Panc1 (cell line): ENCODE data around the gene AKT1. TPM values are rescaled to one million over a fixed set of nuclear protein-coding genes. Genes with fewer than 3 reads are reported as not detected.

Source experiments
- ATAC-seq: fragments of 200-7000 bp; cut with Tn5 transposase; 2 replicates; pipeline ENCODE4 v1.9.1; 2020; ENCODE audit warnings: mild to moderate bottlenecking, moderate library complexity
- BruUV-seq: library from RNA; stranded (reverse); fragments of 400-500 nt; replicated peaks from 2 replicates; lab custom pipeline; 2021; lab: Mats Ljungman, UMichigan
- CTCF ChIA-PET: fragments of 300-600 bp; sonication (Branson Sonifier 250); formaldehyde crosslinking; loops from one replicate; lab custom pipeline; 2022; ENCODE audit warnings: antibody characterized with exemption; lab: Charles Lee
- POLR2A ChIA-PET: fragments of 300-600 bp; sonication (Branson Sonifier 250); formaldehyde crosslinking; loops from one replicate; lab custom pipeline; 2022; ENCODE audit warnings: antibody characterized with exemption; lab: Charles Lee
- DNase-seq: peaks from one replicate; pipeline ENCODE4 v3.0.0-alpha.2; 2010; ENCODE audit warnings: low read depth, low spot score
- H3K27ac ChIP-seq: 2 replicates; pipeline ENCODE4 v1.5.1; 2011; ENCODE audit warnings: mild to moderate bottlenecking, low read length, inconsistent platforms
- H3K27me3 ChIP-seq: fragments of 200-500 bp; sonication (Bioruptor generic); 2 replicates; pipeline ENCODE4 v1.6.0; 2014; ENCODE audit warnings: low read length, inconsistent platforms; ENCODE audit not compliant: control insufficient read depth, insufficient read depth
- H3K36me3 ChIP-seq: fragments of 200-500 bp; sonication (Bioruptor generic); 2 replicates; pipeline ENCODE4 v1.5.1; 2014; ENCODE audit warnings: inconsistent platforms, mild to moderate bottlenecking, low read length, moderate library complexity; ENCODE audit not compliant: control insufficient read depth, insufficient read depth
- H3K4me1 ChIP-seq: 2 replicates; pipeline ENCODE4 v1.5.1; 2011; ENCODE audit warnings: inconsistent platforms, mild to moderate bottlenecking, low read length, moderate library complexity; ENCODE audit not compliant: control insufficient read depth, insufficient read depth
- H3K4me3 ChIP-seq, 2 experiments: 2 replicates each; pipeline ENCODE4 v1.5.1; 2011 to 2012; ENCODE audit warnings: low read depth in 2 of 2, low read length in 2 of 2, mild to moderate bottlenecking in 2 of 2, inconsistent platforms in 1 of 2, moderate library complexity in 1 of 2
- H3K9me3 ChIP-seq: fragments of 200-500 bp; sonication (Bioruptor generic); 2 replicates; pipeline ENCODE4 v1.5.1; 2014; ENCODE audit warnings: low read depth, mild to moderate bottlenecking, inconsistent platforms, low read length, moderate library complexity; ENCODE audit not compliant: control insufficient read depth, insufficient read depth
- POLR2AphosphoS5 ChIP-seq: IDR thresholded peaks from 2 replicates; pipeline ENCODE4 v1.6.1; 2012; ENCODE audit warnings: mild to moderate bottlenecking, low read depth, low read length, moderate library complexity
- SIN3A ChIP-seq: IDR thresholded peaks from 2 replicates; pipeline ENCODE4 v1.6.1; 2012; ENCODE audit warnings: low read depth, mild to moderate bottlenecking, low read length, moderate library complexity, borderline replicate concordance; ENCODE audit not compliant: insufficient read depth
- TCF7L2 ChIP-seq: IDR thresholded peaks from 2 replicates; pipeline ENCODE4 v1.6.1; 2011; ENCODE audit warnings: mild to moderate bottlenecking, low read depth, low read length, inconsistent platforms
- in situ Hi-C: cut with HindIII; loops from 2 replicates; pipeline ENCODE4 v1.10.0; 2016; ENCODE audit warnings: low sequenced_read_pairs, low pct_unique_long_range_greater_than_20kb
- intact Hi-C: fragments of 100-400 bp; cut with micrococcal nuclease; formaldehyde crosslinking; loops from one replicate; pipeline ENCODE4 v1.10.0; 2022; ENCODE audit not compliant: unreplicated experiment
- total RNA-seq: library from RNA; stranded (reverse); gene quantifications from one replicate; pipeline ENCODE4 v1.2.1, GENCODE V29; 2021; ENCODE audit not compliant: unreplicated experiment
- TF ChIP-seq, protein P1 (sequence below), 2 experiments: IDR thresholded peaks; 2 replicates each; pipeline ENCODE4 v1.6.1; 2011 to 2012; ENCODE audit warnings: low read depth in 2 of 2, control low read depth in 1 of 2, low read length in 1 of 2, mild to moderate bottlenecking in 1 of 2, moderate library complexity in 1 of 2; ENCODE audit not compliant: insufficient read depth in 1 of 2
- TF ChIP-seq, protein P2 (sequence below): fragments of 450-650 bp; IDR thresholded peaks from 2 replicates; pipeline ENCODE4 v1.5.1; 2017; ENCODE audit warnings: mild to moderate bottlenecking

AKT1 gene
- total RNA-seq, 1 experiment from 2014 or later: 175 TPM

DNA sequence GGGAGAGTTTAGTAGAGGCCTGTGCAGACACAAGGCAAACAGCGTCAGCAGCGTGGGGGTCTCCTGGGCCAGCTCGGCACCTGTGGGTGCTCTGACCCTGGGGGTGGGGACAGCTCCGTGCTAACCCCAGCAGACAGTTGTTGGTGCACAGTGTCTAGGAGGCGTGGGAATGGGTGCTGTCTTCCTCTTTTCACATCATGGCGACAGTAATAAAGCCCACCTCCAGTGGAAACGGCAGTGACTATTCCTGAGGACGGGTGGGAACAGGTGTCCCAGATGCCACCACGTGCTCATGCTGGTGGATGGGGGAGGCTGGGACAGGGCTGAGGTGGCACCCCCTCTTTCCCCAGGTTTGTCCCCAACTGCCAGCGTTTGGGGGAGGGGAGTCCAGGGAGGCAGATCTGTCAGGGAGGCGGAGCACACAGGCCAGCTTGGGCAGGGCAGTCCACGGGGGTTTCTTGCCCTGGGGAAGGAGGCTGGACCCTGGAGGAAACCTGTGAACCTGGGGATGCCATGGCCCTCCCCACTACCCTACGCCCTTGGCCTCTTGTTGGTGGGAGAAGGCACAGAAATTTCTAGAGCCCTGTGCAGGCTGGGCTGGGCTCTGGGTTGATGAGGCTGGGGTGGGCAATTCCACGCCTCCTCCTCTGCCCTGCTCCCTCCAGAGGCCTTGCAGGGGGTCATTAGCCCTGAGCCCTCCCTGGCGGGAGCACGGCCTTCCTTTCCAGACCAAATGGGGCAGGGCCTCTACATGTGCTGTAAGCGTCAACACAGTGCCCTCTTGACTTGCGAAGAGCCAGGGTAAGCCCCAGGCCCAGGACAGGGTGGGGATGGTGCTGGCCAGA is 9.2 kb upstream of the AKT1 start:
- BruUV-seq: no TSS peak
- Histone ChIP-seq H3K27ac (peak overlapping the region; percentile 63), H3K9me3 (no peaks in the 10 kb centered on the region), H3K27me3 (no peaks in the 10 kb centered on the region), H3K36me3 (no peaks in the 10 kb centered on the region), H3K4me1 (peaks cover 45% of the 10 kb centered on the region), H3K4me3 (no peak overlapping the region)
- CTCF ChIA-PET: no interaction called here
- in situ Hi-C loops: no loop called here
- intact Hi-C loops: no loop called here
- ATAC-seq (no peak; the same call in 1 of the 2 replicates), DNase-seq (no peak)
- TF ChIP-seq, protein P1, sequence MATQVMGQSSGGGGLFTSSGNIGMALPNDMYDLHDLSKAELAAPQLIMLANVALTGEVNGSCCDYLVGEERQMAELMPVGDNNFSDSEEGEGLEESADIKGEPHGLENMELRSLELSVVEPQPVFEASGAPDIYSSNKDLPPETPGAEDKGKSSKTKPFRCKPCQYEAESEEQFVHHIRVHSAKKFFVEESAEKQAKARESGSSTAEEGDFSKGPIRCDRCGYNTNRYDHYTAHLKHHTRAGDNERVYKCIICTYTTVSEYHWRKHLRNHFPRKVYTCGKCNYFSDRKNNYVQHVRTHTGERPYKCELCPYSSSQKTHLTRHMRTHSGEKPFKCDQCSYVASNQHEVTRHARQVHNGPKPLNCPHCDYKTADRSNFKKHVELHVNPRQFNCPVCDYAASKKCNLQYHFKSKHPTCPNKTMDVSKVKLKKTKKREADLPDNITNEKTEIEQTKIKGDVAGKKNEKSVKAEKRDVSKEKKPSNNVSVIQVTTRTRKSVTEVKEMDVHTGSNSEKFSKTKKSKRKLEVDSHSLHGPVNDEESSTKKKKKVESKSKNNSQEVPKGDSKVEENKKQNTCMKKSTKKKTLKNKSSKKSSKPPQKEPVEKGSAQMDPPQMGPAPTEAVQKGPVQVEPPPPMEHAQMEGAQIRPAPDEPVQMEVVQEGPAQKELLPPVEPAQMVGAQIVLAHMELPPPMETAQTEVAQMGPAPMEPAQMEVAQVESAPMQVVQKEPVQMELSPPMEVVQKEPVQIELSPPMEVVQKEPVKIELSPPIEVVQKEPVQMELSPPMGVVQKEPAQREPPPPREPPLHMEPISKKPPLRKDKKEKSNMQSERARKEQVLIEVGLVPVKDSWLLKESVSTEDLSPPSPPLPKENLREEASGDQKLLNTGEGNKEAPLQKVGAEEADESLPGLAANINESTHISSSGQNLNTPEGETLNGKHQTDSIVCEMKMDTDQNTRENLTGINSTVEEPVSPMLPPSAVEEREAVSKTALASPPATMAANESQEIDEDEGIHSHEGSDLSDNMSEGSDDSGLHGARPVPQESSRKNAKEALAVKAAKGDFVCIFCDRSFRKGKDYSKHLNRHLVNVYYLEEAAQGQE (IDR thresholded peaks at IDR 0.05; ENCODE audit: insufficient read depth in 1 of 2, low read depth in 2 of 2, low read length in 1 of 2): no peak
- TF ChIP-seq SIN3A: no peak
- POLR2A ChIA-PET: no interaction called here

GRCh38 chr14:104803912-104804410 is 8.4 kb upstream of the AKT1 start:
- no TSS peak for BruUV-seq
- ATAC-seq: no peak

More at GRCh38 chr14:104803912-104804410, 8.4 kb upstream of the AKT1 start:
- Histone ChIP-seq H3K4me1 (peaks cover 52% of the 10 kb centered on the region), H3K27me3 (no peaks in the 10 kb centered on the region), H3K4me3 (peak overlapping the region in 1 of 2 experiments; percentile 35; a peak in 2 of 4 replicates), H3K27ac (peak overlapping the region; percentile 63), H3K36me3 (no peaks in the 10 kb centered on the region), H3K9me3 (no peaks in the 10 kb centered on the region)
- in situ Hi-C loops: no loop called here
- no peak for DNase-seq
- ChIA-PET POLR2A (no interaction called here), CTCF (no interaction called here)
- TF ChIP-seq SIN3A (no peak), TCF7L2 (no peak), POLR2AphosphoS5 (no peak)
- TF ChIP-seq, protein P2, sequence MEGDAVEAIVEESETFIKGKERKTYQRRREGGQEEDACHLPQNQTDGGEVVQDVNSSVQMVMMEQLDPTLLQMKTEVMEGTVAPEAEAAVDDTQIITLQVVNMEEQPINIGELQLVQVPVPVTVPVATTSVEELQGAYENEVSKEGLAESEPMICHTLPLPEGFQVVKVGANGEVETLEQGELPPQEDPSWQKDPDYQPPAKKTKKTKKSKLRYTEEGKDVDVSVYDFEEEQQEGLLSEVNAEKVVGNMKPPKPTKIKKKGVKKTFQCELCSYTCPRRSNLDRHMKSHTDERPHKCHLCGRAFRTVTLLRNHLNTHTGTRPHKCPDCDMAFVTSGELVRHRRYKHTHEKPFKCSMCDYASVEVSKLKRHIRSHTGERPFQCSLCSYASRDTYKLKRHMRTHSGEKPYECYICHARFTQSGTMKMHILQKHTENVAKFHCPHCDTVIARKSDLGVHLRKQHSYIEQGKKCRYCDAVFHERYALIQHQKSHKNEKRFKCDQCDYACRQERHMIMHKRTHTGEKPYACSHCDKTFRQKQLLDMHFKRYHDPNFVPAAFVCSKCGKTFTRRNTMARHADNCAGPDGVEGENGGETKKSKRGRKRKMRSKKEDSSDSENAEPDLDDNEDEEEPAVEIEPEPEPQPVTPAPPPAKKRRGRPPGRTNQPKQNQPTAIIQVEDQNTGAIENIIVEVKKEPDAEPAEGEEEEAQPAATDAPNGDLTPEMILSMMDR: no peak
- TF ChIP-seq, protein P1 (IDR thresholded peaks at IDR 0.05; ENCODE audit: insufficient read depth in 1 of 2, low read depth in 2 of 2, low read length in 1 of 2): no peak
- intact Hi-C loops: no loop called here
